T1000 (cell line): Measurements from ENCODE around the gene NAIF1.

ENCODE experiments used
- DNase-seq: peaks from one replicate; lab custom pipeline; 2025; ENCODE audit warnings: mixed read lengths; lab: John Stamatoyannopoulos, UW

Gene NAIF1

DNA sequence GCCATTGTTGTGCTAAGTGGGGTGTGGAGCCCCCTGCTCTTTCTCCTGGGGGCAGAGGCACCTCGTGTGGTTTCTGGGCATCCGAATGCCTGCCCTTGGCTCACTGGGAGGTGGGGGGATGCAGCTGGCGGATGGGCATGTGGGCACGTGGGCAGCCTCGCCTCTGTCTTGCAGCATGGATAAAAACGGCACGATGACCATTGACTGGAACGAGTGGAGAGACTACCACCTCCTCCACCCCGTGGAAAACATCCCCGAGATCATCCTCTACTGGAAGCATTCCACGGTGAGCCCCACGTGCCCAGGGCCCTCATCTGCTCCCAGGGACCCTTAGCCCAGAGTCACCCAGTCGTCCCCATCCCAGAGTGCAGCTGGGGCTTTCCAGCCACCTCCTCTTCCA lies 35.1 kb upstream of the NAIF1 start:
- DNase-seq = no peak

DNA sequence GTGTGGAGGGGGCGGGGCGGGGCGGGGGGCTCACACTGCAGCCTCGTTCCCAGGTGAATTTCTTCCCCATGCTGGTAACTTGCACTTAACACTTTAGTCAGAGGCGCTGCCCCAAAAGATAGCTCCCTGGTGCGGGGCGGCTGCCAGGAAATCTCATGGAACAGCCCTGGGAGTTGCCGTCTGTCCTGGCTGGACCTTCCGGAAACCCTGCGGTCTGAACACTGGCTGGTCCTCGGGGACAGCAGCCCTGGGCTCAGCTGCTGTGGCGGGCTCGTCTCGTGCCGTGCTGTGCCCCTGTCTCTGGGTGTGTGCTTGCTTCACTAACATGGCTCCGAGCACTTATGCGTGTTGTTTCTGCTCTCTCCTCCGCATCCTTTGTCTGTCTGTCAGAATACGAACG lies 34.6 kb upstream of the NAIF1 start:
- no peak for DNase-seq

DNA sequence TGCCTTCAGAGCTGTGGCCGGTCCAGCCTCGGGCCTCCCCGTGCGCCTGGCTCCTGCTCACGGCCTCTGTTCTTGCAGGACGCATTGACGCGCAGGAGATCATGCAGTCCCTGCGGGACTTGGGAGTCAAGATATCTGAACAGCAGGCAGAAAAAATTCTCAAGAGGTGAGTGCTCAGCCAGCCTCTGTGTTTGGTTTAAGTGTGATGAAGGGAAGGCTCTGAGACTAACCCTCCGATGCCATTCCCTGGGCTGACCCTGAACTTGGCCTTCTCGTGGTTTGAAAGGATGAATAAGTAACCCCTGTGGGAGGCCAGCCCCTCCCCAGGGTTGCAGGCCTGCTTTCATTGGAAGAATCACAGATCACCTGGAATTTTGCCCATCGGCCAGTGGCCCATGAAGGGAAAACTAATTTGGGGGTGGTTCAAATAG lies 34.1 kb upstream of the NAIF1 start:
- DNase-seq = no peak

DNA sequence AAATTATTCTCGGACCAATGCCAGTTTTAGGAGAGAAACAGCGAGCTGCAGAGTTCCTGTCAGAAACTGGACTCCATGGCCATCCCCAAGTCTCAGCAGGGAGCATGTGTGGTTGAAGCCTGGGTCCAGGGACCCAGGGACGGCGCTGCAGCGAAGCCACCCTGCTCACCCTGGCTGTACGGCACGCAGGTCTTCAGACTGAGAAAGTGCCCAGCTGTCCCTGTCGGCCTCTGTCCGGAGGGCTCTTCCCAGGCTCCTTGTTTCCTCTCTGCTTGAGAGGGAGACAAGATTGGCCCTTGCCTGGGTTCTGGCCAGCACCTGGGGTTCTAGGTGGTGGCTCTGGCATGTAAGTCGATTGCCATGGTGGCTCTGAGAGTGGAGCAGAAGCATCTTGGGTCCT lies 33.5 kb upstream of the NAIF1 start:
- no peak for DNase-seq

DNA sequence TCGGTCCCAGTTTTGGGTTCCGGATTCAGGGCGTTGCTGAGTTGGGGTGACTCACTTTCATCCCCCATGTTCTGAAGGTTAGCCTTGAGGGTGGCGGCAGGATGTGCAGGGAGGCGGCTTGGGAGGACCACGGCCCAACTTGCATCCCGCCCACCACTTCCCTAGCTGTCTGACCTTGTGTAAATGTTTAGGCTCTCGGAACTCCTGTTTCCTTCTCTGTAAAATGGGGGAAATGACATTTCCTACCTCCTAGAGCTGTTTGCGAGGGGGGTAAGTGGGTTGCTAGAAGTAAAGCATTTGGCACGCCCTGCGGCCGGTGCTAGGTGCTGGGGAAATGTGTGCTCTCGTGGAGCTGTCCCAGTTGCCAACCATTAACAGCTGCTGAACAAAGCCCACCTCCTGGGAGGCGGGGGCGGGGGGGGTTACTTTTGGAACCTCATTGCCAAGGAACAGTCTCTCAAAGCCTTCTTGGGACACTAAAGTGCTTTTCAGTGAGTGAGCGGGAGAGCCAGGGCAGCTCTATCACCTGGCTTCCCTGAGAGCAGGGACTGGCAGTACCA lies 32.9 kb upstream of the NAIF1 start:
- no peak for DNase-seq

DNA sequence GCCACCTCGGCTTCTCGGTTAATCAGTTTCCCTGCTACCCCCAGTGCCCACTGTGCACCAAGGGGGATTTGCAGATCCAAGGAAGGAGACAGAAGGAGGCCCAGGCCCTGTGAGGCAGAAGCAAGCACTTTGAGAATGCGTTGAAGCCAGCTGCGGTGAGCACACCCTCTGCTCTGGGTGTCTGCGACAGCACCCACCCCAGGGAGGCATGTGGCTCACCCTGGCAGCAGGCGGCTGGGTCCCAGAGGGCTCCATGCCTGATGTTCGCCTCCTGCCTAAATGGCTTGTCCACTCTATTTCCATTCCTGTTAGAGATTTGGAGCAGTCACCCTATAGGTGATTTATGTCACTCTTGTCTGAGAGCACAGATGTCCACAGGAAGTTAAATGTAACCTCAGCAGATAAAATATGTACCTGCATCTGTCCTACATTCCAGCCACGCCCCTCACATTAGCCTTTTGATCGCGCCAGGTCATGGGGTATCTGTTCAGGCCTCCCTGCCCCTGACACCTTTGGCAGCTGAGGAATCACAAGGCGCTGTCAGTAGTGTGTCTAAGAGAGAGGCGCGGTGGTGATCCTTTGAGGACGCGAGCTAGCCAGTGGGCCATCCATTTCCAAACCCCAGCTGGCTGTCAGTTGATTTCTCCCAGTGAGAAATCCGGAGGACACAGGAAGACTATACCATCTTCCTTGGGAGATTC lies 32.3 kb upstream of the NAIF1 start:
- DNase-seq = no peak

DNA sequence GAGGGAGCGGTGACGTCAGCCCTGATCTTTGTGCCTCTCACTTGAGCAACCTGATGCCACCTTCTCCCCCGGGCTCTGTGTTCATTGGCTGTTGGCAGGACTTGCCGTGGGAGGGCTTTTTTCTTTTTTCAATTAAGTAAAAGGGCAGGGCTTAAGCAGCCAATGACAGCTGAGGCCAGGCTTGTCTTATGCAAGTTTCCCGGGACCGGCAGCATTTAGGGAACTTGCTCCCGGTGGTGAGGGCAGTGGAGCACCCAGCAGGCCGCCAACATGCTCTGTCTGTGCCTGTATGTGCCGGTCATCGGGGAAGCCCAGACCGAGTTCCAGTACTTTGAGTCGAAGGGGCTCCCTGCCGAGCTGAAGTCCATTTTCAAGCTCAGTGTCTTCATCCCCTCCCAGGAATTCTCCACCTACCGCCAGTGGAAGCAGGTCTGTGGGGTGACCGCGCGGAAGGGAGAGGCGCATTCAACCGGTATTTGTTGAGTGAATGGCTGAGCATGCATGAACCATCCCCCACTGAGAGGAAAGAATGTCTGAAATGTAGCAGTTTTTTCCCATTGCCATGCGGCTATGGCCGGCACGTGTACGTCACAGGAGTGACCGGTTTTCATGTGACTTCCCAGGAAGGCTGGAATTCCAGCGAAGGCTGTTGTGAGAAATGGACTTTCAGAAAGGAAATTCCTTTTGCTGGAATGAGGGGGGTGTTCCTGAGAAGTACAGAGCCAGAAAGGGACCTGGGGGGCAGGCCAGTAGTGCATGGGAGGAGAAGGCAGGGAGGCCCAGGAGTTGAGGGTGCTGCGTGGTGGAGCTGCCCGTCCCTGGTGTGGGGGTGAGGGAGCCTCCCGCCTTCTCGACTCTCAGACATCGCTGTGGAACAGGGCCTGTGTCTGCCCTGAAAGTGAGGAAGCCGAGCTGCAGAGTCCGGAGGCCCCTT lies 31.4 kb upstream of the NAIF1 start:
- peak; percentile 63 for DNase-seq

DNA sequence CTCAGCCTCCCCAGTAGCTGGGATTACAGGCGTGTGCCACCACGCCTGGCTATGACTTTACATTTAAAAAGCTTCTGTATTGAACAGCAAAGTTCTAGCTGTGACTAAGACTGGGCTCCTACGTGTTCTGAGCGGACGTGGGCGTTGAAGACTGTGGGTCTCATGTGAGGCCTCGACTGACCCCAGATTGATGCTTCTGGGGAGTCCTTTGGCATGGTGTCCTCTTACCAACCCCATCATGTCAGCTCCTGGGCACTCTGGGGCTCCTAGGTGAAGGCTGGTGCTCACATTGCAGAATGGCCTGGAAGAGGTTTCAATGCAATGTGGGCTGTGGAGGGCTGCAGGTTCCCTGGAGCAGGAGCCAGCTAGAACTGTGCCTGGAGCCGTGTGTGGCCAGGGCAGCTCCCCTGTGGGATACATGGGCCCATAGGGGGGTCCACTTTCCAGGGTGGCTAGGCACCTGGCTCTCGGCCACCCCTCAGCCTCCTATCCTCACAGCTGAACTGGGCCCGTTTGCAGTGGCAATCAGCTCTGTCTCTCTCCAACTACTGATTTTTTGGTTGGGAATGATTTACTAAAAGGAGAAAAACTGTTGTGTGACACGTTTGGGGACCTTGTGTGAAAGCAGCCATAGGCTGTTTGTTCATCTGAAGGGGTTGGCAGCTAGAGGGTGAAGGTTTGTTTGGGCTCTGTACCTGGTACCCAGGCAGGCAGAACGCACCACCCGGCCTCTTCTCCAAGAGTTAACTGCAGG lies 30.6 kb upstream of the NAIF1 start:
- DNase-seq = no peak

DNA sequence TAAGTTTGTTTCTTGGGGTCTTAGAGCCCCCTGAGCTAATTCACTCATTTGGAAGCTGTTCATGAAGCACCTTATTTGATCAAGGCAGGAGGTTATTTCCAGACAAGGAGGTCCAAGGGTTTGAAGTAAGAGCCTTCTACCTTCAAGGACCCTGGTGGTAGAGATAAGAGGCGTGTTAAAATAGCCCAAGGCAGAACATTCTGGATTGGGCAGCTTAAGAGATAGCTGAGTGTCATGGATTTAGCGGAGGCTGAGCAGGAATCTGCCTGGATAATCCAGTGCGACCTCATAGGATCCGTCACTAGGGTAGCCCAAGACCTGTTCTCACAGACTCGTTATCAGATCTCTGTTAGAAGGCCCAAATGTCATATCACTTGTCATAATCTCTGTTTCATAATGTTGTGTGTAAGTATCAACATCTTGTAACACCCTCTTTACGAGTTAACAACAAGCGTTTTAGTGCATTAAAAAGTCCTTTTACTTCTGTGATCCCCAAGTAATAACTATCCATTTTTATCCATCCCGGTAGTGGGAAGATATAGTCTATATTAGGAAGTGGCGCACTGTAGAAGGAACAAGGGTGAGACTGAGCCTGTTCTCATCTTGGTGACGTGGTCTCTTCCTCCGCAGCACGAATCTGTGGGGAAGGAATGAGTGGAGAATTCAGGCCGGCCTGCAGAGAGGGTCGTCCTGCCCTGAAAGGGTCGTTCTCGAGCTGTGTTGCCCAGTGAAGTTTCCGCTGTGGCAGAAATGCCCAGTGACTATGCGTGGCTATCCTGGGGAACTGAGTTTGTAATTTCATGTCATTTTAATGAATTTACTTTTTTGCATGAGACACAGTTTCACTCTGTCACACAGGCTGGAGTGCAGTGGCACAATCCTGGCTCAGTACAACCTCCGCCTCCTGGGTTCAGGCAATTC lies 29.8 kb upstream of the NAIF1 start:
- no peak for DNase-seq

DNA sequence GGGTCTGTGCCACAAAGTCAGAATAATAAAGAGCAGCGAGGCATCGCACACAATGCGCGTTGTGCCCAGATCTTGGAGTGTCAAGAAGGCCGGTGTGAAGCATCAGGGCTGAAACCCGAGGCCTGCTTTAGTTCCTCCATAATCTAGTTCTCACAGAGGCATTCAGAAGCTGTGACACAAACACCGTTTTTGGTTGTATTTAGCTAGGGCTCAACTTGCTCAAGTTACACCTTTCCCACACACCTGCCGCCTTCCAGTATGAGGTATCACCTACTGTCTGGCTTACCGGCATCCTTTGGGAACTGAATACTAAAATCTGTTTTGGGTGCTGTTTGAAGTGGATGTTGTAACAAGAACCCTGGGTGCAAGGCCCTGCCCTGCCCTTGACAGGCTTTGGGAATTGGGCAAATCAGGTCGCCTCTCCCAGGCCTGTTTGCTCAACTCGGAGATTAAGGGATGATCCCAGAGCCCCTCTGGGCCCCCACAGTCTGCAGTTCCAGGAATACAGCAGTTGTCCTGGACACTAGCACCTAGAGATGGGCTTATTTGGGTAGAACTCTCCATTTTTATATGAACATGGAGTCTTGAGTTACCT lies 27.9 kb upstream of the NAIF1 start:
- DNase-seq = no peak

DNA sequence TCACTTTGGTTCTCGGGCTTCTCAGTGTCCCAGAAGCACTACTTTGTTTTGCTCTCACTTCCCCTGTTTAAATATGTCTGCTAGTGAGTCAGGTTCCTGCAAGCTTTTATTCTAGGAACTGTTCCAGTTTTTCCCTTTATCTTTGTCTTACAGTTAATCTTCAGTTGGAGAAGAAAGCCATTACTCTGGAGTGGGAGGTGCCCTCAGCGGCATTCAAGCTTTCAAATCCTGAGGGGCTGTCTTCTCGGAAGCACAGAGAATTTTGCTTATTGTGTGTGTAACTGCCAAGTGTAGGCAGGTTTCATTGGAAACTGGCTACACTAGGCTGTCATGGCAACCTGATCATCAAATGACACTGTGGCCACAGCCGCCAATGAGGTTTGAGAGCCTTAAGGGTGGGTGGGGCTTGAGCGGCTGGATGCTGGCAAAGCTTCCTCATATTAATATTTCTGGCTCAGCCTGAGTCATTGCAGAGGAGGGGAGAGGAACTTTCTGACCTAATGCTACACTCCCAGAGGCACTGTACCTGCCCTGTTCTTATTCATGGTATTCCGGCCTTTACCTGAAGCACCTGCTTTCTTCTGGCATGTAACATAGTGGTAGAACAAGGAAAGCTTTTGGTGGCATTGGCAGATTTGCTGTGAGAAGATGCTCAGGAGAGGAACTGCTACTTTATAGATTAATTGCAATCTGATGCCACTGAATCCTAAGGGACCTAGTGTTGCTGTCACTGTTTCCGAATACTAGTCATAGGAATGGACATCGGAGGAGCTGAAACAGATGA lies 27.2 kb upstream of the NAIF1 start:
- DNase-seq = peak; percentile 83

DNA sequence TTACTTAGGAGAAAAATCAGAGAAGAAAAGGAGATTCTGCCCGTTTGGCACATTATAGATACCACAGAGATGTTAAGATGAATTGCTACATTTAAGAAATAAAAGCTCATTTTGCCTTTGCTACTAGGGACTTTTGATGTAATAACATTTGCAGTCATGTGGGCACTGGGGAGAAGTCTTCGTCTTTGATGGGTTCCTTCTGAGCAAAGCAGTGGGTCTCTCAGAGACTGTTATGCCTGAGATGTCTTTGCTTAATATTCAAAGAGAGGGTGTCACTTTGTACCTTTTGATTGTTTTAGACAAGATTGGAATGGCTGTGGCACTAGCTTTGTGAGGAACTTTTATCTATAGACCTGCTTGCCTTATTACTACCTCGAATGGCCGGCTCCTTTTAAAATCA lies 25.9 kb upstream of the NAIF1 start:
- DNase-seq = no peak

DNA sequence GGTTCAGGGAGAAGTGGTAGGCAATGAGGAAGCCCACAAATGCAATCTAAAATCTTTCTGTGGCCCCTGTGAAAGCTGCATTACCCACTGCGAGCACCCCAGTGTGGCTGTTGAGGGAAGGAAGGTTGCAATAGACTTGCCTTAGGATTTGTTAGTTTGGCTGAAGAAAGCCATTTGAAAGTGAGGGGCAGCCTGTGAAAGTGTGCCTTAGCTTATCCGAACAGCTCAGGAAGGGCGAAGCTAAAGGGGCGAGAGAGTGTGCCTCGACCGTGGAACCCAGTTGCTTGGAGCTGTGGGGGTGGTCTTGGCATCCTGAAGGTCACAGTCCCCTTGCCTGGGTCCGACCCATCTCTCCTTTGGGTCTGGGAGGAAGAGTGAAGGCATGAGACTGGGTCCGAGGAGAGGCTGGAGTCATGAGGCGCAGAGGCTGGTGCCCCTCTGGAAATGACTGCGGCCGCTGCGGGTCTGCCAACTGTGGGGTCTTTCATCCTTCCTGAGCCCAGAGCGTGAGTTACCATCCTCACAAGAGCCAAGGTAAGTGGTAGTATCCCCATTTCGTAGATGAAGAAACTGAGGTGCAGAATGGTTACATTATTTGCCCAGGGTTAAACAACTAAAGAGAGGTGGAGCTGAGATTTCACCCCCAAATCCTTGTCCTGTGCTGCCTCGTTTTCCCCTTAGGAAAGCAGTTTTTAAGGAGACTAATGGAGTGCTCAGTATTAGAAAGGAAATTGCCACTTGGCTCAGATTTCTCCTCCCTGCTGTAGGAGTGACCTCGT lies 25.3 kb upstream of the NAIF1 start:
- DNase-seq = no peak

DNA sequence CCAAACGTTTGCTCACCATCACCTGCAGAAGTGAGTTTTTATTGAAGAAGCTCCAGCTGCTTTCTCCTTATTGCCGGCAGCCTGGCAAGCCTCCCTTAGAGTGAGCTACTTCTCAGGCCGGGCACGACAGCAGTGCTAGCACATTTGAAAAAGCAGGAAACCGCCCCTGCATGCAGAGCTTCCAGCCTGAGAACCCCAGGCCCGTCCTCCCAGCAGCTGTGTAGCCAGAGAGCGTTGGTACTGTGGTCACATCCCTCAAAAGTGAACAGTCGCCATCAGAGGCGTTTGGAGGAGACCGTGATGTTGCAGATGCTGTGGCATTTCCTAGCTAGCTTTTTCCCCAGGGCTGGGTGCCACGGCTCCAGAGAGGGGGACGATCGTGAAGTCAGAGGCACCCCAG lies 24.5 kb upstream of the NAIF1 start:
- DNase-seq = no peak

DNA sequence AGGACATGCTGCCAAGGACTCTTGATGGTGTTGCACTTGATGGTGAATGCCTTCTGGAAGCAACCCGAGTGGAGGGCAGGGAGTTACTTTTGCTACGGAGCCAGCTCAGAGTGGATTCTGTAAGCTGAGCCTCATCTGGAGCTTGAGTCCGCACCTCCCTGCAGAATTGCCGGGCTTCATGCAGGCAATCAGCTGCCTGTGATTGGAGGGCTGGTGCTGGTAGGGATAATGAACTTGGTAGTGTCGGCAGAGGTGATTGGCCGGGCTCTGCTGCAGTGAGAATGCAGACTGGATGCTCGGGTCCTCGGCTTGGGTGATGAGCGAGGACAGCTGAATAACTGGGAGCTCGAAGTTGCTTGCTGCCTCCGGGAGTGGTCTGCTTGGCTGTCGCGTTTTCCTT lies 24.0 kb upstream of the NAIF1 start:
- no peak for DNase-seq

DNA sequence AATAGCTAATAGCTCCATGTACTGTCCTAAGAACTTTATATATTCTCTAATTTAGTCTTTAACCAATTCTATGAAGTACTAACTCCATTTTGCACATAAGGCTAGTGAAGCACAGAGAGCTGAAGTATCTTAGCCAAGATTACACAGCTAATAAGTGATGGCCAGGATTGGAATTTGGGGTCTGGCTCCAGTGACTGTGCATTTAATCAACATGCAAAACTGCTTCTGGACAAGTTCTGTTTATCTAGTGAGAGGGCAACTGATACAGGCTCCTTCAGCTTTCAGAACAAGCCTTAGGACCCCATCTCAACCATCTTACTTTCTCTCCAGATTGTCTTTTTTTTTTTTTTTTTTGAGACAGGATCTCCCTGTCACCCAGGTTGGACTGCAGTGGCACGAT lies 22.2 kb upstream of the NAIF1 start:
- DNase-seq = no peak

DNA sequence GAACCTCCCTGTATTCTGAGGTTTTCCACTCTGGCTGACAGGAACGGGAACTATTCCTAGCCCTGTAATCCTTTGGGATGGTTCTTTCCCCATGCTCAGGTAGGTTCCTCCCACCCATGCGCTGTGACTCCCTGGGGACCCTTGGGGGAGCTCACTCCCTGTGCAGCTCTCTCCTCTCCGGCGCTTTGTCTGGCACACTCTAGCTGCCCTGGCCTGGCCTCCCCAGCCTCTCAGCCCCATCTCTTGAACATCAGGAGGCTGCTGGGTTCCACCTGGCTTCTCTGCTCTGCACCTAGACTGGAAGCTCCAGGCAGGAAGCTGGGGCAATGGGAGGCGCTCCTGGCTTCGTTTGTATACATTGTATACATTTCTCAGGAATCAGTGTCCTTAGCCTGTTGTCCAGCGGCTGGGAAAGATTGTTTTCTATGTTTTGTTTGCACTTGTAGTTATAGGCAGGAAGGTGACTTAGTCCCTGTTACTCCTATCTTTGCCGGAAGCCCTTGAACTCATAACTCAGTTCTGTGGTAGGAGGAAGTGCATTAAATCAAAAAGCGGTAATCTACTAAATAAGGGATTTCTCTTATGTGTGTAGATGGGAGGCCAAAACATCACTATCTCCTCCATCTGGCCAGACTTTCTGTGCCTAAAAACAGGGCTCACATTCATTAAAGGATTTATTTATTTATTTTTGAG lies 21.3 kb upstream of the NAIF1 start:
- DNase-seq = no peak

DNA sequence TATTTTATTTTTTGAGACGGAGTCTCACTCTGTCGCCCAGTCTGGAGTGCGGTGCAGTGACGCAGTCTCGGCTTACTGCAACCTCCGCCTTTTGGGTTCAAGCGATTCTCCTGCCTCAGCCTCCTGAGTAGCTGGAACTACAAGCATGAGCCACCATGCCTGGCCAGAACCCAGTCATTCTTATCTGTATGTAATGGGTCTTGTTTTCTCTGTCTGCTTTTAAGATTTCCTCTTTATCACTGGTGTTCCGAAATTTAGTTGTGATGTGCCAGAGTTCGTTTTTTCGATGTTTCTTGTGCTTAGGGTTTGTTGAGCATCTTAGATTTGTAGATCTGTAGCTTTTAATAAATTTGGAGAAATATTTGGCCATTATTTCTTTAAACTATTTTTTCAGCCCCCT lies 20.1 kb upstream of the NAIF1 start:
- DNase-seq = no peak

DNA sequence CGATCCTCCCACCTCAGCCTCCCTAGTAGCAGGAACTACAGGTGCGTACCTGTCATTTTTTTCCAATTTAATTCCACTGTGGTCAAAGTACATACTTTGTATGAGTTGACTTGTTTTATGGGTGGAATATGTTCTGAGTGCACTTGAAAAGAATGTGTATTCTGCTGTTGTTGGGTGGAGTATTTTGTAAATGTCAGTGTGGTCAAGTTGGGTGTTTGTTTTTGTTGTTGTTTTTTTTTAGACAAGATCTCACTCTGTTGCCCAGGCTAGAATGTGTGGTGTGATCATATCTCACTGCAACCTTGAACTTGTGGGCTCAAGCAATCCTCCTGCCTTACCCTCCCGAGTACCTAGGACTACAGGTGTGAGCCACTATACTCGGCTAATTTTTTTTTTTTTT lies 18.8 kb upstream of the NAIF1 start:
- no peak for DNase-seq
